T follicular helper cell (primary cell): ENCODE results near the gene LRRC14B.
"Not testable (repeated sequence)": the region's sequence is repeated elsewhere in the genome, so short reads cannot be mapped to it uniquely, and the experiment has no call there.

ENCODE experiments used
- DNase-seq: peaks from one replicate; pipeline ENCODE4 v3.0.0-alpha.2; 2020; ENCODE audit warnings: low read depth

LRRC14B gene

DNA sequence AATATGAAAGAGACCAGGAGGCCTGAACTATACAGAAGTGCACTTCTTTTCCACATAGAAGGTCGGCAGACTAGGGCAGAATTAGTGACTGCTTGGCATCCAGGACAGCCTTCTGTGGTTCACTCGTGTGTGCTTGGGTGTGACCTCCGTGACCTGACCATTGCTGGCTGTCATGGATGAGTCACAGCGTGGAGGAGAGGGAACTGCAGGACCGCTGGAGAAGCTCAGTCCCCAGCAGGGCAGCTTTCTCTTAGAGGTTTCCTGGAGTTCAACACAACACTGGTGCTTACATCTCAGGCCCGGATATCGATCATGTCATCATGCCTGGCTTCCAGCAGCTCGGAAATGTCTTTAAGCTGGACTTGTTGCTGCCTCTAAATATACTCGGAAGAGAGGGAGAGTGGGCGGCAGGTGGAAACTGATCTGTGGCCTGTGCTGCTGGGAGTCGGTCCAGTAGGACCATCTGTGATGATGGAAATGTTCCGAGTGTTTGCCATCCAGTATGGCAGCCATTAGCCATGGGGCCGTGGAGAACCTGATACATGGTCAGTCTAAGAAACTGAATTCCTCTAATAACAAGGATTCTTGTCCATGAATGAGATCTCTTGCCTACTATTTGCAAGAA is 49.9 kb downstream of the LRRC14B start:
- not testable (repeated sequence) for DNase-seq

DNA sequence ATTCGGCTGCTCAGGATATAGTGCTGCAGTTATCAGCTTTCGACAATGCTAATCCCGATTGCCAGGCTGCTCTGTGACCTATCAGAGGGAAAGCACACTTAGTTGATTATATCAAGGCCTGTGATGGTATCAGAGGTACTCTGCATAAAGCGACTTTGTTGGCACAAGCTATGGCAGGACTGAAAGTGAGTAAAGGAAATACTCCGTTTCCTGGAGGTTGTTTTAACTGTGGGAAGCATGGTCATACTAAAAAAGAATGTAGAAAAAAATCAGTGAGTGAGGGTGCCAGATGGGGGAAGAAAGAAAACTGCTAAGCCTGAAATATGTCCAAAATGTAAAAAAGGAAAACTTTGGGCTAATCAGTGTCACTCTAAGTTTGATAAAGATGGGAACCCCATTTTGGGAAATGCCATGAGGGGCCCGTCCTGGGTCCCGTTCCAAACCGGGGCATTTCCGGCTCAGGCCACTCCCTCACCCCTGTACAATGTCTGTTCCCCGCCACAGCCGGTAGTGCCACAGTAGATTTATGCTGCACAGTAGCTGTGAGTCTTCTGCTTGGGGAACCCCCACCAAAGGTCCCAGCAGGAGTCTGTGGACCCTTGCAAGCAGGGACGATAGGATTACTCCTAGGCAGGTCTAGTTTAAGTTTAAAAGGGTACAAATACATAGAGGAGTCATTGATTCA is 52.5 kb downstream of the LRRC14B start:
- not testable (repeated sequence) for DNase-seq

DNA sequence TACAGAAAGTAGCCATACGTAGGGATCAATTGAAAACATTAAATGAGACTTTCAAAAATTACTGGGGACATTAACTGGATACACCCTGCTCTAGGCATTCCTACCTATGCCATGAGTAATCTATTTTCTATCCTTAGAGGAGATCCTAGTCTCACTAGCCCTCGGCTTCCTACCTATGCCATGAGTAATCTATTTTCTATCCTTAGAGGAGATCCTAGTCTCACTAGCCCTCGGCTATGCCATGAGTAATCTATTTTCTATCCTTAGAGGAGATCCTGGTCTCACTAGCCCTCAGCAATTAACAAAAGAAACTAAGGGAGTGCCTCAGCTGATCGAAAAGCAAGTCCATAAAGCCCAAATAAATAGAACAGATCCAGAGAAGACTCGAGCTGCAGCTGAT is 54.4 kb downstream of the LRRC14B start:
- not testable (repeated sequence) for DNase-seq
